HepG2 (cell line): ENCODE measurements around the gene HES2. TPM values are rescaled to one million over a fixed set of nuclear protein-coding genes. Genes with fewer than 3 reads are reported as not detected.

Experiments
- CREBL2 ChIP-seq: sonication (generic); formaldehyde crosslinking; IDR thresholded peaks from 2 replicates; pipeline ENCODE4 v1.8.1; 2023; ENCODE audit warnings: missing genetic modification reagents, mild to moderate bottlenecking, borderline replicate concordance
- EEA1 ChIP-seq: sonication (generic); formaldehyde crosslinking; IDR thresholded peaks from 2 replicates; pipeline ENCODE4 v1.5.1; 2020; ENCODE audit warnings: mild to moderate bottlenecking, missing genetic modification reagents, borderline replicate concordance
- FOXA1 ChIP-seq, 2 experiments: fragments of 450-650 bp in 1 of 2; sonication (generic) in 1 of 2; formaldehyde crosslinking in 1 of 2; IDR thresholded peaks; 2 replicates each; pipeline versions ENCODE4 v1.4.0 to v1.6.1; 2016 to 2020; ENCODE audit warnings: missing genetic modification reagents in 1 of 2
- GPBP1L1 ChIP-seq: sonication (generic); formaldehyde crosslinking; IDR thresholded peaks from 2 replicates; pipeline ENCODE4 v1.5.0; 2020; ENCODE audit warnings: mild to moderate bottlenecking, missing genetic modification reagents
- HDAC2 ChIP-seq: sonication (generic); formaldehyde crosslinking; IDR thresholded peaks from 2 replicates; pipeline ENCODE4 v1.4.0; 2020; ENCODE audit warnings: missing genetic modification reagents
- HIVEP1 ChIP-seq: sonication (generic); formaldehyde crosslinking; IDR thresholded peaks from 2 replicates; pipeline ENCODE4 v1.4.0; 2020; ENCODE audit warnings: mild to moderate bottlenecking, missing genetic modification reagents
- KLF6 ChIP-seq: IDR thresholded peaks from 2 replicates; pipeline ENCODE4 v1.8.0; 2016; ENCODE audit warnings: missing biosample characterization, missing genetic modification reagents
- PAF1 ChIP-seq: IDR thresholded peaks from 2 replicates; pipeline ENCODE4 v1.6.1; 2016; ENCODE audit warnings: missing genetic modification reagents, missing compliant biosample characterization
- SNAPC2 ChIP-seq: sonication (generic); formaldehyde crosslinking; IDR thresholded peaks from 2 replicates; pipeline ENCODE4 v1.8.1; 2022; ENCODE audit warnings: mild to moderate bottlenecking, missing genetic modification reagents
- U2AF2 ChIP-seq: fragments of 200-400 bp; formaldehyde crosslinking; IDR thresholded peaks from 2 replicates; pipeline ENCODE4 v1.6.1; 2017; ENCODE audit warnings: low read depth, mild to moderate bottlenecking, low read length
- ZBTB3 ChIP-seq: sonication (generic); formaldehyde crosslinking; IDR thresholded peaks from 2 replicates; pipeline ENCODE4 v1.4.0; 2020; ENCODE audit warnings: low read depth, mild to moderate bottlenecking, moderate library complexity, missing genetic modification reagents, borderline replicate concordance
- ZFP62 ChIP-seq: sonication (generic); formaldehyde crosslinking; IDR thresholded peaks from 2 replicates; pipeline ENCODE4 v1.4.0; 2020; ENCODE audit warnings: missing genetic modification reagents
- ZFYVE20 ChIP-seq: sonication (generic); formaldehyde crosslinking; IDR thresholded peaks from 2 replicates; pipeline ENCODE4 v1.8.0; 2023; ENCODE audit warnings: low read depth, mild to moderate bottlenecking, moderate library complexity, missing genetic modification reagents, borderline replicate concordance
- ZMYM4 ChIP-seq: sonication (generic); formaldehyde crosslinking; IDR thresholded peaks from 2 replicates; pipeline ENCODE4 v1.8.1; 2023; ENCODE audit warnings: mild to moderate bottlenecking, missing genetic modification reagents
- ZNF546 ChIP-seq: sonication (generic); formaldehyde crosslinking; conservative IDR thresholded peaks from 2 replicates; pipeline ENCODE4 v1.8.1; 2023; ENCODE audit warnings: mild to moderate bottlenecking, missing genetic modification reagents
- ZNF646 ChIP-seq: sonication (generic); formaldehyde crosslinking; IDR thresholded peaks from 2 replicates; pipeline ENCODE4 v1.9.0; 2021; ENCODE audit warnings: mild to moderate bottlenecking, missing genetic modification reagents
- ZNF768 ChIP-seq: sonication (generic); formaldehyde crosslinking; IDR thresholded peaks from 2 replicates; pipeline ENCODE4 v1.4.0; 2020; ENCODE audit warnings: missing genetic modification reagents
- ZNF776 ChIP-seq: sonication (generic); formaldehyde crosslinking; IDR thresholded peaks from 2 replicates; pipeline ENCODE4 v1.4.0; 2020; ENCODE audit warnings: mild to moderate bottlenecking, missing genetic modification reagents
- polyA plus RNA-seq, 8 experiments: library from polyadenylated mRNA; depleted of rRNA in 3 of 8; stranded (reverse) in 7 of 8; unstranded in 1 of 8; fragments of >200 nt; fragmentation: Illumina TruSeq in 4 of 8; extraction: Trizol in 4 of 8; gene quantifications; 2 replicates each; pipeline versions ENCODE4 v1.2.1 to v1.2.3, GENCODE V29; 2011 to 2016; ENCODE audit warnings: low read depth in 4 of 8, missing spikeins in 1 of 8, mixed read lengths in 1 of 8; ENCODE audit not compliant: insufficient read depth in 1 of 8
- total RNA-seq, 5 experiments: library from RNA; depleted of rRNA; stranded (reverse); fragments of >200 nt; fragmentation: Illumina TruSeq; extraction: Trizol; gene quantifications; 2 replicates each; pipeline ENCODE4 v1.2.3, GENCODE V29; 2016; ENCODE audit warnings: low read depth in 1 of 5
- TF ChIP-seq, protein P1 (sequence below): sonication (generic); formaldehyde crosslinking; IDR thresholded peaks from 2 replicates; pipeline ENCODE4 v1.4.0; 2020; ENCODE audit warnings: missing genetic modification reagents

Gene HES2
- total and polyA plus RNA-seq, 2 of the 13 experiments (the other 11 are each of a cell fraction or from before 2014, with no cell fraction given), result 0.11 to 0.17 TPM

DNA sequence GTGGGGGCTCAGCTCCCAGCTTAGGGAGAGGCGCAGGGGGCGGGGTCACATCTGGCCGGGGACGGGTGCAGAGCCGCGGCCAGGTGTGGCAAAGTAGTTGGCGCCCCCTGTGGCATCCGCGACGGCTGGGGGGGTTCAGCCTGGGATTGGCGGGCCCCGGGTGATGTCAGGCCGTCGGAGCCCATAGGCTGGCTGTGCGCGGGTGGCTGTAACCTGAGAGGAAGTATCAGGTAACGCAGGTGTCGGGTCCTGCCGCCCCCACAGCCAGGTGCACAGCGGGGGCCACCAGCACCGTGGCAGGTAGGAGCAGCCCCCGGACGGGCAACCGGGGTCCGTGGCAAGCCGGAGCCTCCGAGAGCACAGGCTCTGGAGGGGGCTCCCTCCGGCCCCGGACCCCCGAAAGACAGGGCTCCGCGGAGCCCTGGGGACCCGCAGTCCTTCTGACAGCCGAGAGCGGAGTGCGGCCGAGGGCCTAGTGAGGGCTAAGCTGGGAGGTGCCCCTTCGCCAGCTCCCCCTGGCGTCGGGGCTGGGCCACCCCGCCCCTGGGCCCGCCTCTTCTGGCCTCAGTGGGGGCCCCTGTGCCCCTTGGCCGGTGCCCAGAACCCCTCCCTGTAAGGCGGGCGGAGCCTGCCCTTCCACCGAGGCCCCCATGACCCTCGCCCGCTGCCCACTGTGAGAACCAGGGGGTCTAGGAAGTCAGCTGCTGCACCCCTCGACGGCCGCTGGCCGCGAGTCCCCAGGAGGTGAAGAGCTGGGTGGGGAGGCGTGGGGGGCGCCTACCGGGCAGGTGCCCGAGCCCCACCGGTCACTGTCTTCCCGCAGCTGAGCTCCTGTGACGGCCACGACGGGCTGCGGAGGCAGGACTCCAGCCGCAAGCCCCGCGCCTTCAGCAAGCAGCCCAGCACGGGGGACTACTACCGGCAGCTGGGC, 28.4 kb upstream of the HES2 start (continued):
- TF ChIP-seq ZFYVE20 (CRISPR knock-in tag), result no peak
- no peak; the same call in 1 of the 2 replicates for TF ChIP-seq HIVEP1 (CRISPR knock-in tag)
- TF ChIP-seq ZNF546 (CRISPR knock-in tag), result no peak
- no peak for TF ChIP-seq U2AF2
- TF ChIP-seq ZNF768 (CRISPR knock-in tag), result no peak; the same call in 1 of the 2 replicates
- no peak; the same call in 1 of the 2 replicates for TF ChIP-seq ZBTB3 (CRISPR knock-in tag)
- TF ChIP-seq EEA1 (CRISPR knock-in tag), result no peak
- TF ChIP-seq ZFP62, result no peak
- TF ChIP-seq PAF1 (CRISPR knock-in tag), result no peak
- no peak for TF ChIP-seq GPBP1L1 (CRISPR knock-in tag)
- TF ChIP-seq KLF6 (CRISPR knock-in tag), result no peak
- TF ChIP-seq, protein P1, sequence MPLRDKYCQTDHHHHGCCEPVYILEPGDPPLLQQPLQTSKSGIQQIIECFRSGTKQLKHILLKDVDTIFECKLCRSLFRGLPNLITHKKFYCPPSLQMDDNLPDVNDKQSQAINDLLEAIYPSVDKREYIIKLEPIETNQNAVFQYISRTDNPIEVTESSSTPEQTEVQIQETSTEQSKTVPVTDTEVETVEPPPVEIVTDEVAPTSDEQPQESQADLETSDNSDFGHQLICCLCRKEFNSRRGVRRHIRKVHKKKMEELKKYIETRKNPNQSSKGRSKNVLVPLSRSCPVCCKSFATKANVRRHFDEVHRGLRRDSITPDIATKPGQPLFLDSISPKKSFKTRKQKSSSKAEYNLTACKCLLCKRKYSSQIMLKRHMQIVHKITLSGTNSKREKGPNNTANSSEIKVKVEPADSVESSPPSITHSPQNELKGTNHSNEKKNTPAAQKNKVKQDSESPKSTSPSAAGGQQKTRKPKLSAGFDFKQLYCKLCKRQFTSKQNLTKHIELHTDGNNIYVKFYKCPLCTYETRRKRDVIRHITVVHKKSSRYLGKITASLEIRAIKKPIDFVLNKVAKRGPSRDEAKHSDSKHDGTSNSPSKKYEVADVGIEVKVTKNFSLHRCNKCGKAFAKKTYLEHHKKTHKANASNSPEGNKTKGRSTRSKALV (CRISPR knock-in tag), result no peak
- peak; percentile 45; the same call in 1 of the 2 replicates for TF ChIP-seq ZMYM4 (CRISPR knock-in tag)
- no peak; the same call in 1 of the 2 replicates for TF ChIP-seq ZNF776
- peak; percentile 37; the same call in 1 of the 2 replicates for TF ChIP-seq HDAC2 (CRISPR knock-in tag)
- TF ChIP-seq FOXA1 (IDR thresholded peaks at IDR 0.05), result no peak
- no peak for TF ChIP-seq FOXA1 (CRISPR knock-in tag; IDR thresholded peaks at IDR 0.05)
- no peak; the same call in 1 of the 2 replicates for TF ChIP-seq CREBL2
- TF ChIP-seq ZNF646, result no peak
- TF ChIP-seq SNAPC2 (CRISPR knock-in tag), result 0 out of 2 replicates have a peak, but pooled peaks have one; percentile 18
